Motor neuron (in vitro differentiated cells): ENCODE data around the gene PUDP. TPM values are rescaled to one million over a fixed set of nuclear protein-coding genes. Genes with fewer than 3 reads are reported as not detected.

Experiments used
- ATAC-seq, 8 experiments: fragments of 200-7000 bp; cut with Tn5 transposase; replicated peaks in 6 of 8; 2 replicates each; pipeline ENCODE4 v1.8.0; 2021; ENCODE audit warnings: mild to moderate bottlenecking in 8 of 8, moderate library complexity in 8 of 8
- H3K27ac ChIP-seq, 2 donors: fragments of 250-450 bp; sonication (Bioruptor Pico); 2 replicates each; pipeline ENCODE4 v1.9.0; 2021; ENCODE audit warnings: antibody characterized with exemption in 2 of 2, mild to moderate bottlenecking in 2 of 2, moderate library complexity in 1 of 2
- H3K4me1 ChIP-seq, 2 donors: fragments of 250-450 bp; sonication (Bioruptor Pico); replicated peaks in 1 of 2; 2 replicates each; pipeline ENCODE4 v1.6.1; 2021; ENCODE audit warnings: antibody characterized with exemption in 2 of 2, mild to moderate bottlenecking in 2 of 2, moderate library complexity in 1 of 2
- H3K4me3 ChIP-seq, 5 donors: fragments of 250-450 bp; sonication (Bioruptor Pico); 2 replicates each; pipeline ENCODE4 v1.9.0; 2021; ENCODE audit warnings: antibody characterized with exemption in 5 of 5, mild to moderate bottlenecking in 5 of 5, moderate library complexity in 4 of 5
- WGBS, 10 experiments: fragments of 450-650 bp; shearing (Covaris generic); methylation state at CpG; one replicate each; pipeline ENCODE4 v1.0.0; 2022; 5-methylcytosine and 5-hydroxymethylcytosine counted together
- in situ Hi-C, 9 experiments: fragments of 400-800 bp; cut with MboI; loops; one replicate each; pipeline ENCODE4 v1.15.0; 2021; ENCODE audit warnings: low sequenced_read_pairs in 9 of 9, low pct_unique_long_range_greater_than_20kb in 2 of 9; ENCODE audit not compliant: unreplicated experiment in 9 of 9
- total RNA-seq, 8 experiments: library from RNA; unstranded; fragments of 300-600 nt; gene quantifications; 2 replicates each; pipeline versions ENCODE4 v1.2.3 to v1.2.4, GENCODE V29; 2022

PUDP gene
- total RNA-seq, 8 experiments from 2014 or later, result 5.4 to 17.7 (median 10.6) TPM

DNA sequence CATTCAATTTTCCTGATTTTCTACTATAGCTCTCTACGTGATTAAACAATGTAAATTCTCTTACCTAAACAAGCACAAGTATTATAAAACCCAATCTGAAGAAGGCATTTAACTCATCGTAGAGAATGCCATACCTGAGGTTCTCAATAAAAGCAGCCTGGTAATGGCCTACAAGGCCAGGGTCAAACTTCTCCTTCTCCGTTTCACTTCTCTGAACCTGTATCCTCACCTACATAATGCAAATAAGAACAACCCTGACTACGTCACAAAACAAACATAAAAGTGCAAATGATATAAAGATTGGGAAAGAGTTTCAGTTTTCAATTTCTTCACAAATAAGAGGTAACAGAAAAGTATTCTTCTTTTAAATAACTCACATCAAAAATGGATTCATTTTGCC is 56.0 kb downstream of the PUDP start:
- Histone ChIP-seq H3K4me3 (no peak overlapping the region), H3K4me1 (peaks cover 0 to 4% of the 10 kb centered on the region in 2 donors), H3K27ac (no peak overlapping the region)
- no peak for ATAC-seq
- in situ Hi-C loops, result no loop called here
- WGBS, 10 experiments, result 94 to 100% (median 100%) methylated on average over 1 to 3 of the region's 4 CpGs; no CpG with 5 or more reads in 6 of the 10 experiments

DNA sequence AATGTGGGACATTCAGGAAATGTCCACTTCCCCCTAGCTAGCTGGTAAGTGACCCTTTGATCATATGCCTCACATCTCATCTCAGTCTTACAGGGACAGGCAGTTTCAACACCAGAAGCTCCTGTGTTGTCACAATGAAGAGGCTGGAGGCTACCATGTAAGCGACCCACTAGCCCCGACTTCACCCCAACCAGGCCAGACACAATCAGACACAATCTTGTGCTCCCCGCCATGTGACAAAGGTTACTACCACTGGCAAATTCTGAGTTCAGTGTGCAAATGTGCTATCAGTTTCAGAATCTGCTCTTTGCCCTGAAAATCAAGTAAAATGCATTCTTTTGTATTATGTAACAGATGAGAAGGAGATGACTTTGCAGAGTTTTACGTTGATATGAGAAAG is 57.3 kb downstream of the PUDP start:
- Histone ChIP-seq H3K4me3 (no peak overlapping the region), H3K27ac (no peak overlapping the region), H3K4me1 (peaks cover 0 to 4% of the 10 kb centered on the region in 2 donors)
- in situ Hi-C loops, result no loop called here
- WGBS, 10 experiments, result 100% methylated on average over 1 to 2 of the region's 4 CpGs; no CpG with 5 or more reads in 6 of the 10 experiments
- no peak for ATAC-seq

DNA sequence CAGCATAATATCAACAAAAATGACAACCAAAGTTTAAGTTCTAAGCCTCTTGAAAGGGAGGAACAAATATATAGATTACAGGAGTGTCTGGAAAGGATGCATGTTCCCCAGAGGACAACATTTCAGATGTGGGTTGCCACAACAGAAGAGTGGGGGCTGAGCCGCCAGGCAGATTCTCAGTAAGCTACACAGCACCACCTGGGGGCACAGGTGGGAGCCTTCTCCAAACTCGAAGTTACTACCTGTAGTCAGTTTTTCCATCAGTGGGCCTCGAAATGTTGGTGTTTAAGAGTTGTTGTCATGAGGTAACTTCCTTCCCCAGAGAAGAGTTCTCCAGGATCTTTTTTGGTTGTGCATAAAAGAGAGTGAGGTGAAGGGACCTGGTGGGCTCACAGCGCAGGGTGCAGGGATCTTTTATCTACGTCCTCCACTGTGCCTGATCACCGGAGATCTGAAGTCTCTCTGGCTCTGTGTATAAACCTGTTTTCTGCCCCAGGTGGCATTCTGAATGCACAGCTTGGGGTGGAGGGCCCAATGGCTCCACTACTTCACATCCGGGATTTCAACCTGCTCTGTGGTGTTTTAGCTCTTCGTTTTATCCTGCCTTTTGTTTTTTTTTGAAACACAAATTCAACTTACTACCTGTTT is 58.9 kb downstream of the PUDP start:
- ATAC-seq, result peak in 1 of 8 experiments; percentile 32
- no peak overlapping the region for H3K27ac ChIP-seq
- in situ Hi-C loops, result no loop called here
- peaks cover 0 to 4% of the 10 kb centered on the region in 2 donors for H3K4me1 ChIP-seq
- no peak overlapping the region for H3K4me3 ChIP-seq
- WGBS, 10 experiments, result 33 to 95% (median 66%) methylated on average over 3 to 4 of the region's 8 CpGs; no CpG with 5 or more reads in 7 of the 10 experiments

DNA sequence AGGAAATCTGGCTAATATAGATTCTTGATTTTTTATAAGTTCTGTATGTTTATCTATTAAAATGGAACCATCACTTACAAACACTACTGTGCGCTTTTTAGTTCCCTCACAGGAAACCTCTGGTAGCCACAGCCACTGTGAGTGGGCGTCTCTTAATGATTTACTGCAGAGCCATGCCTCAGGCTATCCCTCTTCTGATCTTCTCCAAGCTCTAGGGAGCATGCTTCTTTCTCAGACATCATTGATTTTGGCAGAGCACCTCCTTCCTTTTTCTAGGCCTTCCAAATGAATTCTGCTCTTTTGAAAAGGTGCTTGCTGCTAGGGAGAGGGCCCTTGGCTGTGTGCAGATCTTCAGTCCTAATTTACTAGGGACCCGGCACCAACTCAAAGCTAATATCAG is 61.6 kb downstream of the PUDP start:
- no peak overlapping the region for H3K27ac ChIP-seq
- no peak overlapping the region for H3K4me3 ChIP-seq
- in situ Hi-C loops, result no loop called here
- WGBS, 10 experiments, result 60 to 100% (median 83%) methylated on average over 1 to 3 of the region's 3 CpGs; no CpG with 5 or more reads in 5 of the 10 experiments
- peak in 1 of 8 experiments; percentile 39 for ATAC-seq
- peaks cover 0 to 4% of the 10 kb centered on the region in 2 donors for H3K4me1 ChIP-seq

DNA sequence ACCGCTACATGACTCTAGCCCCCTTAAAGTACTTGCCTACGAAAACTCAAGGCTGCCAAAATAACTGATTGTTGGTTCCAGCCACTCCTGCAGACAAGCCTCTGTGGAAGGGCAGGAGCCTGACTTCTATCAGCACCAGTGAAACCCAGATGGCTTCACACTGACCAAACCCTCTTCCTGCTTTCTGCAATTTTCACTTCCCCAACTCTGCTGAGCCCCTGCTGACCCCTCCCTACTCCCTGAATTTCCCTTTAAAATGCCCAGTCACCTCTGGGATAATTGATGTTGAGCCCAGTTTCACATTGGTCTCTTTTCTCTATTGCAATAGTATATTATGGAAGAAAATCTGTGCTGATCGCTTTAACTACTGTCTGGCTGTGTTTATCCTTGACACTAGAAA is 62.1 kb downstream of the PUDP start:
- Histone ChIP-seq H3K27ac (no peak overlapping the region), H3K4me1 (peaks cover 0 to 4% of the 10 kb centered on the region in 2 donors), H3K4me3 (no peak overlapping the region)
- 89% methylated on average over 3 of the region's 3 CpGs; no CpG with 5 or more reads in 9 of the 10 experiments for WGBS, 10 experiments
- ATAC-seq, result peak in 2 of 8 experiments; percentile 18 to 39
- in situ Hi-C loops, result no loop called here

DNA sequence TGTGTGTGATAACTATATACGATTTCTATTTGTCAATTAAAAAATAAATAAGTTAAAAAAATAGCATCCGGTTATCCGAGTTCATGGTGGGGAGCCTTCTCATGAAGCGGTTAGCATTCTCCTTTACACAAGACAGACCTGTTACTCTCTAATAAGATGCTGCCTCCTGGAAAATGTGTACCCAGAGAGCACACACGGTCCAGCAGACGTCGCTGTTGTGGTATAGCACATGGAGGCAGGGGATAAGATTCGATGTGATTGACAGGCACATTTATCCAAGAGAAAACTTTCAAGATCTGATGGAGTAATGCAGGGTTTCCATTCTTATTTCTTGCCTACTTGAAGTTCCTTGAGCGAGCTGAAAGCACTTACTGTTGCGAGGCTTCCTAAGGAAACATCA is 63.1 kb downstream of the PUDP start:
- Histone ChIP-seq H3K27ac (no peak overlapping the region), H3K4me1 (peaks cover 0 to 4% of the 10 kb centered on the region in 2 donors), H3K4me3 (no peak overlapping the region)
- in situ Hi-C loops, result no loop called here
- WGBS, 10 experiments, result 67 to 100% (median 96%) methylated on average over 1 to 6 of the region's 10 CpGs; no CpG with 5 or more reads in 6 of the 10 experiments
- ATAC-seq, result no peak

DNA sequence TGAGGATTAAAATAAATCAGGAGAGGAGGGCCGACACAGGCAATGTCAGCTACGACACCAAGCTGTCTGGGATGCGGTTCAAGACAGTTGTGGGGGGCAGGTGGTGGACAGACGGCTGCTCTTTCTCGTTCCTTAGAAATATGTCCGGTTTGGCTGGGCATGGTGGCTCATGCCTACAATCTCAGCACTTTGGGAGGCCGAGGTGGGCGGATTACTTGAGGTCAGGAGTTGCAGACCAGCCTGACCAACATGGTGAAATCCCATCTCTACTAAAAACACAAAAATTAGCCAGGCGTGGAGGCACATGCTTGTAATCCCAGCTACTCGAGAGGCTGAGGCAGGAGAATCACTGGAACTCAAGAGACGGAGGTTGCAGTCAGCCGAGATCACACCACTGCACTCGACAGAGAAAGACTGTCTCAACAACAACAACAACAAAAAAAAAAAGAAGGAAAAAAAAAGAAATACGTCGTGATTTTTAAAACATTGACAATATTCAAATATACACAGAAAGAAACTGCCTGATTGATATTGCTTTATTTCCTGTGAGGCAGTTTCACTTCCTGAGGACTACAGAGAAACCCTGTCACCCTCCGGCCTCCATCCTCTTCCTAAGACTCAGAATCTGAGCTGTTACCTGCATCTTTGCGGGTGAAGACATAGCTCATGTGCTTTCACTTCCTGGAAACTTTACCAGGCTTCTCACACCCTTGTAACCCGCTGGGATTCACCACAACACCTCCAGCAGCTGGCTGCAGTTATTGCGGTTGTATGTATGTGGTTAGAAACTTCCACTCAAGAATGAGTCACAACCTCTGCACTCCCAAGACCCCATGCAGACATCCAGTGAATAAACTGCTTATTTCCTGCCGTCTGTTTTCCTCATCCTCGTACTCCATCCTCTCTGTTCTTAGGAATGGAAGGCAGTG is 64.2 kb downstream of the PUDP start:
- in situ Hi-C loops, result no loop called here
- peak in 3 of 8 experiments; percentile 13 to 95 (median 93) for ATAC-seq

DNA sequence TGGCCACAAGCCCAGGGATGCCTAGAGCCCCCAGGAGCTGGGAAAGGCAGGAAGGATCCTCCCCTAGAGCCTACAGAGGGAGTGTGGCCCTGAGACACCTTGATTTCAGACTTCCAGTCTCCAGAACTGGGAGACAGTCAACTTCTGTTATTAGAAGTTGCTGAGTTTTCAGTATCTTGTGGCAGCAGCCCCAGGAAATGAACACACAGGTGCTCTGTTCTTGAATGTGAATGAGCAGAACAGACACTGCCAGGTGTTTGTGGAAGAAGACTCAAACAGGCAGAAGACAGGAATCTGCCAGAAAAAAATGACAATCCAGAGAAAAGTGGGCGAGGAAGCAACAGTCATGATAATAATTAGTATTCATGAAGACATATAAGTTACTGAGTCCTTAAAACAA is 64.9 kb downstream of the PUDP start:
- peaks cover 0 to 2% of the 10 kb centered on the region in 2 donors for H3K4me1 ChIP-seq
- no peak for ATAC-seq
- no peak overlapping the region for H3K27ac ChIP-seq
- in situ Hi-C loops, result no loop called here
- H3K4me3 ChIP-seq, result no peak overlapping the region
- WGBS, 10 experiments, result 60 to 100% (median 100%) methylated on average over 1 of the region's 1 CpG; no CpG with 5 or more reads in 4 of the 10 experiments

More for the DNA sequence above, 64.2 kb downstream of the PUDP start:
- H3K27ac ChIP-seq, result no peak overlapping the region
- H3K4me3 ChIP-seq, result no peak overlapping the region
- 10 to 97% (median 86%) methylated on average over 2 to 15 of the region's 21 CpGs; no CpG with 5 or more reads in 4 of the 10 experiments for WGBS, 10 experiments
- H3K4me1 ChIP-seq, result peaks cover 0 to 2% of the 10 kb centered on the region in 2 donors

DNA sequence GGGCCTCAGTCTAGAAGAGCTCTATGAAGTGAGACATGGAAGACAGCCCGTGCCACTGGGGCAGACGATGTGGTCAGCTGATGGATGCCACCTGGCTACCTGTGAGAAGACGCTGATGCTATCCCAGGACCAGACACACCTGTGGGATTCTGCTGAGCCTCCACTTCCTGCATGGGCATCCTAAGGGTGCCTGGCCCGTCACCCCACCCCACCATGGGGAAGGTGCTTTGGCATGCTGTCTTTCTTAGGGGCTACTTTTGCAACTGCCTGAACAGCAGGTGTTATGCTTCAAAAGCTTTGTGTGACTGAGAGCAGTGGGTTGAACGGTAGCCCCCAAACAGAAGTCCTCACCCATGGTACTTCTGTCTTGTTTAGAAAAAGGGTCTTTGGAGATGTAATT is 65.4 kb downstream of the PUDP start:
- ATAC-seq, result no peak
- WGBS, 10 experiments, result 100% methylated on average over 1 of the region's 5 CpGs; no CpG with 5 or more reads in 9 of the 10 experiments

DNA sequence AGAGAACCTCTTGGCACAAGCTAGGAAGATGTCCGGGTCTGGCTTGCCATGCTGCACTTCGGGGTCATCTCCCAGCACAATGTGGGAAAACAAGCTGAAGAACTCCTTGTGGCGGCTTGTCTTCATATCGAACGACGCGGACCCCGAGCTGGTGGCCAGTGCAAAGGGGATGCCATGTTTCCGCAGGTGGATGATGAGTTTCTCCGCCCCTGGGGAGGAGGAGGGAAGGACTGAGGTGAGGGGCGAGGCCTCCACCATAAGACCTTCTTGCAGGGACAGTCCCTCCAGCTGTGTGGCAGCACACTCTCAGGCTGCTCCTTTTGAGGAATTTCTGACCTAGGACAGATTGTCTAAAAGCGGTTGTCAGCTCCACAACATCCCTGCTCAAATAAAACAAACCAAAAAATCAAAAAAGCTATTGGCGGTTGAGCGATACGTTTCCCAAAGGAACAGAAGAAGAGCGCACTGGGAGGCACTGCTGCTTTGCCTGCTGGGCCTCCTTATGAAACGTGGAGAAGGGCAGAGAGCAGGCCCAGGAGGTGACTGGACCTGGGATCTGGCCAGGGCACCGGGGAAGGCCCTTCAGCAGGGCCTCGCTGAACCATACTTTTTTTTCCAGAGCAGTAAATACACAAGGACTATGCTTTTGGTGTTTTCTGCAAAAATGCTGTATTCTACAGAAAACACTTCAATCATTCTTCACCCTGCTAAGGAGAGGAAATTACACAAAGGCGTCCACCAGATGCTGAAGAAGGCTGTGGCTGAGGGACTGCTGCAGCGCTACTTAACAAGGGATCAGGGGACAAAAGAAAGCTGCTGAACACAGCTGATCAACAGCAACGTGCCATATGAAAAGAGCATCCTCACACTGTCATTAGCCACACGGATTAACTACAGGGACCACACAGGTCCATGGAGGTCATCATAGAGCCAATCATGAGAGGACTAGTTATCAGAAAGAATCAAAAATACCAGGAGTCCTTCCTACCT is 70.4 kb downstream of the PUDP start:
- WGBS, 10 experiments, result 82 to 100% (median 92%) methylated on average over 3 to 16 of the region's 23 CpGs; no CpG with 5 or more reads in 6 of the 10 experiments
- Histone ChIP-seq H3K4me1 (no peaks in the 10 kb centered on the region), H3K27ac (no peak overlapping the region), H3K4me3 (no peak overlapping the region)
- in situ Hi-C loops, result no loop called here
- no peak for ATAC-seq

More for the DNA sequence above, 65.4 kb downstream of the PUDP start:
- Histone ChIP-seq H3K4me1 (no peaks in the 10 kb centered on the region), H3K4me3 (no peak overlapping the region), H3K27ac (no peak overlapping the region)
- in situ Hi-C loops, result no loop called here

DNA sequence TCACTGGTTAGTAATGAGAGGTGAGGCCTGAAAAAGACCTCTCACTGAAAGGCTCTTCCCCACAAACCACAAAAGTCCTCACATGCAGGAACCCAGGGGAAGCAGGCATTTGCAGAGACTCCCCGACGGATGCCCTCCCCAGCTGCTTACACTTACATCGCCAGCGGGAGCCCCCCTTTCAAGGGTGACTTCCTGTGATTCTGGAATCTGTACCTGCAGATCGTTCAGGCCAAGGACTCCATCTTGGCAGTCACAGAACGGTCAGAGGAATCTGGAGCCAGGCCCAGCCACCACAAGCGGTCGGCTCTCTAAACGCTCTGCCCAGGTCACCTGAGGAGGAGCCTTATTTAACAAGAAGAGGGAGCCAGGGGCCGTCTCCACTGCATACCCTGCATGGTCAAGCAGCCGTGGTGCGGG is 71.7 kb downstream of the PUDP start:
- no peak overlapping the region for H3K4me3 ChIP-seq
- H3K27ac ChIP-seq, result no peak overlapping the region
- in situ Hi-C loops, result no loop called here
- WGBS, 10 experiments, result 87 to 90% methylated on average over 2 to 3 of the region's 12 CpGs; no CpG with 5 or more reads in 8 of the 10 experiments
- H3K4me1 ChIP-seq, result no peaks in the 10 kb centered on the region
- ATAC-seq, result no peak

DNA sequence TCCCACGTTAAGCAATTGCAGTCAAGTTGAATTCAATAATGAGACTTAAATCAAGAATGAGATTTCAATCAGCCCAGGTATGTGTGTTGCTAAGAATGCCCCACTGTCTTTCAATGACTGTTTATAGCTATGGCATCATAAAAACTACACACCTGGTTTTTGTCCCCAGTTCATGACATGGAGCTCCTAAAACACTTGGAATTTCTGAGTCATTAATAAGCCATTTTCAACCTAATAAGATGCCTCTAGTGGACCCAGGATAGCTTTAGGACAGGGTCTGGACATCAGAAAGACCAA is 73.1 kb downstream of the PUDP start:
- Histone ChIP-seq H3K4me3 (no peak overlapping the region), H3K4me1 (no peaks in the 10 kb centered on the region), H3K27ac (no peak overlapping the region)
- in situ Hi-C loops, result no loop called here
- 80% methylated on average over 1 of the region's 1 CpG; no CpG with 5 or more reads in 9 of the 10 experiments for WGBS, 10 experiments
- no peak for ATAC-seq
